GM23248 (cell line): ENCODE measurements around the gene TRIM72. TPM values are rescaled to one million over a fixed set of nuclear protein-coding genes. Genes with fewer than 3 reads are reported as not detected.

ENCODE experiments used
- DNase-seq: peaks from one replicate; pipeline ENCODE4 v3.0.0-alpha.2; 2015
- H2AFZ ChIP-seq: fragments of 200-600 bp; sonication (generic); 2 replicates; pipeline ENCODE4 v1.6.1; 2016; ENCODE audit warnings: antibody characterized with exemption
- H3F3A ChIP-seq: fragments of 200-600 bp; sonication (generic); 2 replicates; pipeline ENCODE4 v1.6.1; 2016; ENCODE audit warnings: mild to moderate bottlenecking, antibody characterized with exemption, mixed run types; ENCODE audit not compliant: insufficient read depth
- H3K27ac ChIP-seq: fragments of 200-600 bp; sonication (generic); 2 replicates; pipeline ENCODE4 v1.5.1; 2016; ENCODE audit warnings: mild to moderate bottlenecking
- H3K27me3 ChIP-seq: fragments of 200-600 bp; sonication (generic); replicated peaks from 2 replicates; pipeline ENCODE4 v1.6.1; 2016; ENCODE audit warnings: mild to moderate bottlenecking; ENCODE audit not compliant: insufficient read depth
- H3K36me3 ChIP-seq: fragments of 200-600 bp; sonication (generic); 2 replicates; pipeline ENCODE4 v1.6.1; 2016; ENCODE audit warnings: low read depth, mild to moderate bottlenecking
- H3K4me1 ChIP-seq: fragments of 200-600 bp; sonication (generic); 2 replicates; pipeline ENCODE4 v1.6.1; 2016; ENCODE audit warnings: mild to moderate bottlenecking; ENCODE audit not compliant: insufficient read depth
- H3K4me2 ChIP-seq: fragments of 200-600 bp; sonication (generic); one replicate; pipeline ENCODE4 v1.6.1; 2016; ENCODE audit warnings: mild to moderate bottlenecking; ENCODE audit not compliant: unreplicated experiment
- H3K4me3 ChIP-seq: fragments of 200-600 bp; sonication (generic); 2 replicates; pipeline ENCODE4 v1.5.1; 2016; ENCODE audit warnings: mild to moderate bottlenecking
- H3K79me2 ChIP-seq: fragments of 200-600 bp; sonication (generic); 2 replicates; pipeline ENCODE4 v1.6.1; 2016; ENCODE audit warnings: mild to moderate bottlenecking; ENCODE audit not compliant: insufficient read depth
- H3K9ac ChIP-seq: fragments of 200-600 bp; sonication (generic); 2 replicates; pipeline ENCODE4 v1.6.1; 2016; ENCODE audit warnings: mild to moderate bottlenecking
- H3K9me2 ChIP-seq: fragments of 200-600 bp; sonication (generic); 2 replicates; pipeline ENCODE4 v1.6.1; 2016; ENCODE audit warnings: mixed run types, mild to moderate bottlenecking, moderate library complexity; ENCODE audit not compliant: insufficient read depth
- H3K9me3 ChIP-seq: fragments of 200-600 bp; sonication (generic); one replicate; pipeline ENCODE4 v1.6.1; 2017; ENCODE audit warnings: low read depth
- H4K20me1 ChIP-seq: fragments of 200-600 bp; sonication (generic); 2 replicates; pipeline ENCODE4 v1.6.0; 2016; ENCODE audit not compliant: insufficient read depth
- EZH2 ChIP-seq: fragments of 200-600 bp; sonication (generic); IDR thresholded peaks from 2 replicates; pipeline ENCODE4 v1.6.1; 2018; ENCODE audit warnings: antibody characterized with exemption, mild to moderate bottlenecking; ENCODE audit not compliant: insufficient read depth, poor library complexity, severe bottlenecking
- EZH2phosphoT487 ChIP-seq: fragments of 200-600 bp; sonication (generic); IDR thresholded peaks from 2 replicates; pipeline ENCODE4 v1.6.1; 2018; ENCODE audit warnings: antibody characterized with exemption, moderate library complexity, mild to moderate bottlenecking, low read depth; ENCODE audit not compliant: insufficient read depth
- WGBS, 2 experiments: methylation state at CpG; one replicate each; pipeline ENCODE4 v1.1.6; 2015 to 2017; ENCODE audit warnings: low lambda C conversion rate in 2 of 2, low coverage in 1 of 2; ENCODE audit errors: missing lambda C conversion rate in 2 of 2; 5-methylcytosine and 5-hydroxymethylcytosine counted together
- in situ Hi-C: fragments of 300-500 bp; cut with MboI; formaldehyde crosslinking; loops from 2 replicates; pipeline ENCODE4 v1.15.0; 2020
- polyA plus RNA-seq: library from polyadenylated mRNA; unstranded; fragments of >200 nt; fragmentation: Nextera tagmentation; extraction: Ambion mirVana; gene quantifications from 2 replicates; pipeline ENCODE4 v1.2.1, GENCODE V29; 2016
- total RNA-seq: library from RNA; depleted of rRNA; stranded (reverse); fragments of >200 nt; shearing (Covaris generic); gene quantifications from 2 replicates; pipeline ENCODE4 v1.2.3, GENCODE V29; 2014

The TRIM72 gene
- total and polyA plus RNA-seq, 2 experiments from 2014 or later, result not detected

- Histone ChIP-seq H4K20me1 (no peaks in the 10 kb centered on the region), H3K9me3 (no peaks in the 10 kb centered on the region), H3K36me3 (no peaks in the 10 kb centered on the region), H3K4me2 (no peak overlapping the region), H3K4me1 (no peaks in the 10 kb centered on the region), H3K27ac (no peak overlapping the region), H3K79me2 (no peaks in the 10 kb centered on the region), H2AFZ (no peak overlapping the region), H3K9me2 (no peaks in the 10 kb centered on the region), H3K9ac (no peak overlapping the region), H3K27me3 (peaks cover 22% of the 10 kb centered on the region), H3K4me3 (no peak overlapping the region), H3F3A (no peaks in the 10 kb centered on the region)
- no peak for DNase-seq
- no peak for TF ChIP-seq EZH2phosphoT487
- no peak for TF ChIP-seq EZH2
- in situ Hi-C loops, result loop anchor here (10.0 to 25.0 kb wide), 2 partner anchors 203 to 491 kb away; partner anchors contain the start of gene COX6A2
- WGBS, 2 experiments, result 67 to 74% methylated on average over 7 to 12 of the region's 12 CpGs
These were observed 7.6 kb downstream of the TRIM72 start for GRCh38 chr16:31221357-31222160.

GRCh38 chr16:31223044-31223443 lies 9.1 kb downstream of the TRIM72 start:
- 62 to 65% methylated on average over 5 of the region's 5 CpGs for WGBS, 2 experiments
- Histone ChIP-seq H3K9me3 (no peaks in the 10 kb centered on the region), H2AFZ (no peak overlapping the region), H3K9me2 (no peaks in the 10 kb centered on the region), H4K20me1 (no peaks in the 10 kb centered on the region), H3K27ac (no peak overlapping the region), H3K27me3 (peaks cover 8% of the 10 kb centered on the region), H3K9ac (no peak overlapping the region), H3K4me2 (no peak overlapping the region), H3F3A (no peaks in the 10 kb centered on the region), H3K36me3 (no peaks in the 10 kb centered on the region), H3K4me3 (no peak overlapping the region), H3K79me2 (no peaks in the 10 kb centered on the region), H3K4me1 (no peaks in the 10 kb centered on the region)
- no peak for DNase-seq
- in situ Hi-C loops, result loop anchor here (10.0 to 25.0 kb wide), 2 partner anchors 202 to 489 kb away; partner anchors contain the start of gene COX6A2
- no peak for TF ChIP-seq EZH2phosphoT487
- no peak for TF ChIP-seq EZH2

- Histone ChIP-seq H3K9ac (no peak overlapping the region), H3K4me2 (no peak overlapping the region), H3F3A (no peaks in the 10 kb centered on the region), H3K4me1 (no peaks in the 10 kb centered on the region), H4K20me1 (no peaks in the 10 kb centered on the region), H3K4me3 (no peak overlapping the region), H3K9me3 (no peaks in the 10 kb centered on the region), H3K27ac (no peak overlapping the region), H3K79me2 (no peaks in the 10 kb centered on the region), H3K36me3 (no peaks in the 10 kb centered on the region), H2AFZ (no peak overlapping the region), H3K27me3 (no peaks in the 10 kb centered on the region), H3K9me2 (no peaks in the 10 kb centered on the region)
- no peak for TF ChIP-seq EZH2phosphoT487
- no peak for TF ChIP-seq EZH2
- DNase-seq, result no peak
- 59 to 63% methylated on average over 33 to 80 of the region's 80 CpGs for WGBS, 2 experiments
- in situ Hi-C loops, result loop anchor here (10.0 to 25.0 kb wide), 2 partner anchors 200 to 488 kb away; partner anchors contain the start of gene COX6A2
These were observed 10.4 kb downstream of the TRIM72 start for GRCh38 chr16:31224092-31224955.

- in situ Hi-C loops, result loop anchor here (10.0 kb wide), 1 partner anchor 200 kb away; the partner anchor contains the start of gene COX6A2
- Histone ChIP-seq H3K4me1 (no peaks in the 10 kb centered on the region), H3K79me2 (no peaks in the 10 kb centered on the region), H3K36me3 (no peaks in the 10 kb centered on the region), H3K9me3 (no peaks in the 10 kb centered on the region), H3F3A (no peaks in the 10 kb centered on the region), H3K27ac (no peak overlapping the region), H3K9ac (no peak overlapping the region), H4K20me1 (no peaks in the 10 kb centered on the region), H2AFZ (no peak overlapping the region), H3K4me2 (no peak overlapping the region), H3K27me3 (no peaks in the 10 kb centered on the region), H3K4me3 (no peak overlapping the region), H3K9me2 (no peaks in the 10 kb centered on the region)
- 85 to 98% methylated on average over 2 to 3 of the region's 3 CpGs for WGBS, 2 experiments
- DNase-seq, result no peak
- TF ChIP-seq EZH2 (no peak), EZH2phosphoT487 (no peak)
These were observed 11.3 kb downstream of the TRIM72 start for GRCh38 chr16:31225193-31225592.
